GM10847 (cell line): ENCODE results near the gene SUPT20HL2.

Experiments used
- POLR2A ChIP-seq: IDR thresholded peaks from 2 replicates; pipeline ENCODE4 v1.6.1; 2011; ENCODE audit not compliant: insufficient read length; ENCODE audit errors: extremely low read depth

The SUPT20HL2 gene

GRCh38 chrX:24305905-24306304 lies 8.0 kb downstream of the SUPT20HL2 start:
- no peak for TF ChIP-seq POLR2A

DNA sequence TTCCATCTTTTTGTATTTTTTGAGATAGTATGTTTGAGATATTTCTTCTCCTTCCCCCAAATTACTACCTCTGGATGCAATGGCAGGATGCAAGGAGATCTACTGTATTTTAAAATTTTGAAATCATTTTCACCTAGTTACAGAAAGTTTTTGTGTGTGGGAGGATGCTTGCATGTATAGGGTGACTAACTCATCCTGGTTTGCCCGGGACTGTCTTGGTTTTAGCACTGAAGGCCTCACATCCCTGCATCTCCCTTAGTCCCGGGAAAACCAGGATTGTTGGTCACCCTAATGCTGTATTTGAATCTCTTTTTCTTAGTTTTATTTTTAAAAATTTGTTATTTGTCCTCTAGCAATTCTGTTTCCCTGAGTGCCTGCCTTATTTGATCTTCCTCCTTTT lies 12.1 kb downstream of the SUPT20HL2 start:
- no peak for TF ChIP-seq POLR2A

GRCh38 chrX:24301060-24301459 lies 12.8 kb downstream of the SUPT20HL2 start:
- TF ChIP-seq POLR2A, result no peak

- TF ChIP-seq POLR2A, result no peak
Observed at GRCh38 chrX:24298191-24298590, 15.7 kb downstream of the SUPT20HL2 start.

DNA sequence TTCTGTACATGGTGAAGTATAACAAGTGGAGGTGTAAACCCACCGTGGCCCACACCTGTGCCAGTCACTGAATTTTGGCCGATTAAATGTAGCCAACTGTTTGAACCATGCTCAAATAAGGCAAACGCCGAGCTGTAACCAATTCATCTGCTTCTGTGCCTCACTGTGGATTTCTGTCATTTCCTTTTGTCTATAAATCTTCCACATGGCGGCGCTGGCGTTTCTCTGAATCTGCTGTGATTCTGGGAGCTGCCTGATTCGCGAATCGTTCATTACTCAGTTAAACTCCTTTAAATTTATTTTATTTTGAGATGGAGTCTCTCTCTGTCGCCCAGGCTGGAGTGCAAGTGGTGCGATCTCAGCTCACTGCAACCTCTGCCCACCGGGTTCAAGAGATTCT lies 19.2 kb downstream of the SUPT20HL2 start:
- no peak for TF ChIP-seq POLR2A

- no peak for TF ChIP-seq POLR2A
Observed at GRCh38 chrX:24293412-24293811, 20.5 kb downstream of the SUPT20HL2 start.

- no peak for TF ChIP-seq POLR2A
Observed at GRCh38 chrX:24292353-24292752, 21.5 kb downstream of the SUPT20HL2 start.

- no peak for TF ChIP-seq POLR2A
Observed at GRCh38 chrX:24285082-24285481, 28.8 kb downstream of the SUPT20HL2 start.

DNA sequence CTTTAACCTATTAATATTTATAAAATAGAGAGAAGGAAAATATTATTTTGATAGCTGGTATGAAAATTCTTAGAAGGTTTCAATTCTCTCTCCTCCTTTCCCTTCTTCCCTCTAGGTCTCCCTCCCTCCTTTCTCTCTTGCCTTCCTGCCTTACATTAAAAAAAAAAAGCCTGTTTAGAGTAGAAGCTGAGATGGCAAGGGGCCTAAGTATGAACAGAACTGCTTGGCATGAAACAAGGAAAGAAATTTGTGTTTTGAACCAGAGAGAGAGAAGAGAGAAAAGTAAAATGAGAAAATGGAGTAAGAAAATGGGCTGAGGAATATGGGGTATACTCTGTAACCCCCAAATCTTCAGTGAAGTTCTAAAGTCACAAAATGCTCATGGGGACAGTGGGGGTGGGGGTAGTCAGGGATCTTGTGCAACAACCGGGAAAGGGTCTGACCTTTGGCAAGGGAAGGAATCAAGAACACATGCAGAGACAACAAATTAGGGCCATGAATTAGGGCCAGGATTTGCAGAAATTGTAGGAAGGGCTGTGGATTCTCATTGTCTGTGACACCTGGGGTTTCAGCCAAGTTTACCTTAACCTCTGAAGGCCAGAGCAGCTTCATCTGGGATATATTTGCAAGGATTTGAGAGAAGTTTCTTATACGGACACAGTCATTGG lies 30.6 kb downstream of the SUPT20HL2 start:
- TF ChIP-seq POLR2A, result no peak

- no peak for TF ChIP-seq POLR2A
Observed at GRCh38 chrX:24282381-24283126, 31.3 kb downstream of the SUPT20HL2 start.

DNA sequence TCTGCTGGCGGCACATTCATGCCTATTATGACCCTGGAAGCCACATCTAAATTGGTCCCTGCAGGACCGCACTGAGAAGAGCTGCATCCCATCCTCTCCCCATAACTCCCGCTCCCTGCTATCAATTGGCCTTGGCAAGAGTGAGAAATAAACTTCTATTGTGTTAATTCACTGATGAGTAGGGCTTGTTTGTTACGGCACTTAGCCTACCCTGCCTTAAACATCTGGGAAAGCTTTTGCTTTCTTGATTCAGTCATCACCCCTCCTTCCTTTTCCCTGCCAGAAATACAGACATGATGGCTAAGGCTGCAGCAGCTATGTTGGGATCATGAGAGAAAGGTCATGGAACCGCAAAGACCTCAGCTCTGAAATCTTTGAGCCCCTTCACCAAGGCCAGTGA lies 36.5 kb downstream of the SUPT20HL2 start:
- TF ChIP-seq POLR2A, result no peak

- TF ChIP-seq POLR2A, result no peak
Observed at GRCh38 chrX:24276015-24276414, 37.9 kb downstream of the SUPT20HL2 start.

GRCh38 chrX:24271262-24271661 lies 42.6 kb downstream of the SUPT20HL2 start:
- no peak for TF ChIP-seq POLR2A

DNA sequence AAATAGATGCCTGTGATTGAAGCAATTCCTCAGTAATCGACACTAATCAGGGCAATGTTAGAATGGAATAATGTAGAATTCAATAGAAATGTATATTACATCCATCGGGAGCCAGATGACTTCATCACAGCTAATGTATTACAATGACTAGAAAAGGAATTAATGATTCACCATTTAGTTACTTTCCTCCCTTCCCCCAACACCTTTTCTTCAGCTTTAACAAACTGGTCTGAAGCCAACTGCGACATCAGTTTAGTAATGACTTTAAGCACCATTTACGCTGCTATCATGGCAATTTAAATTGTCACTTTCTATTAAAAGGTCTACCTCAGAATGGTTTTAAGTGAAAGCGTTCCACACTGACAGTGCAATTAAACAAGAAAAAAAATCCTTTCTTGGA lies 45.1 kb downstream of the SUPT20HL2 start:
- no peak for TF ChIP-seq POLR2A

DNA sequence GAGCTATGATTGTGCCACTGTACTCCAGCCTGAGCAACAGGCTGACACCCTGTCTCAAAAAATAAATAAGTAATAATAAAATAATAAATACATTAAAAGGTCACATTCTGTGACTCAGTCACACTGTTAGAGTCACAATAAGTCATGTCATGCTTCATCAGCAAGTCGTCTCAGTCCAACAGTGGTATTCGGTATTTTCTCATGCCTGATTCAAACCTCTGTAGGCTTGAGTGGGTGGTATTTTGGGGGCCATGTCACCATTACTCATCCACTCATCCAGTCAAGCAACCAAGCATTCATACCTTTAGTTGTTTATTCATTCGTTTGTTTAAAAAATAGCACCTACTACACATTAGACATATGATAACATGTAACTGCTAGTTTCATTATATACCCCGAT lies 46.9 kb downstream of the SUPT20HL2 start:
- no peak for TF ChIP-seq POLR2A

GRCh38 chrX:24264383-24264782 lies 49.5 kb downstream of the SUPT20HL2 start:
- no peak for TF ChIP-seq POLR2A

- no peak for TF ChIP-seq POLR2A
Observed at GRCh38 chrX:24262309-24262708, 51.6 kb downstream of the SUPT20HL2 start.
